Mesodermal cell (in vitro differentiated cells): ENCODE data around the gene RANBP6.
"Not testable (repeated sequence)": the region's sequence is repeated elsewhere in the genome, so short reads cannot be mapped to it uniquely, and the experiment has no call there.

Source experiments
- H3K27ac ChIP-seq: 2 replicates; pipeline ENCODE4 v1.7.0; 2013; ENCODE audit warnings: mild to moderate bottlenecking, low read depth, low read length, moderate library complexity; ENCODE audit not compliant: severe bottlenecking
- H3K36me3 ChIP-seq: 2 replicates; pipeline ENCODE4 v1.7.1; 2013; ENCODE audit warnings: mild to moderate bottlenecking, low read length, moderate library complexity; ENCODE audit not compliant: control insufficient read depth, insufficient read depth
- H3K4me1 ChIP-seq: one replicate; pipeline ENCODE4 v1.7.1; 2013; ENCODE audit warnings: mild to moderate bottlenecking, low read length; ENCODE audit not compliant: insufficient read depth, control insufficient read depth, poor library complexity, severe bottlenecking
- H3K4me3 ChIP-seq: 2 replicates; pipeline ENCODE4 v1.7.0; 2013; ENCODE audit warnings: low read length, control low read depth, mild to moderate bottlenecking; ENCODE audit not compliant: insufficient read depth, poor library complexity, severe bottlenecking; ENCODE audit errors: extremely low read depth
- H3K9me3 ChIP-seq: 2 replicates; pipeline ENCODE4 v1.7.1; 2013; ENCODE audit warnings: mild to moderate bottlenecking, low read length, moderate library complexity; ENCODE audit not compliant: control insufficient read depth
- WGBS, 2 experiments: methylation state at CpG; one replicate each; pipeline ENCODE4 v1.1.5; 2013; ENCODE audit warnings: missing lambda C conversion rate in 2 of 2; ENCODE audit not compliant: insufficient coverage in 2 of 2; 5-methylcytosine and 5-hydroxymethylcytosine counted together

Gene RANBP6

GRCh38 chr9:6045364-6045763 is 29.9 kb upstream of the RANBP6 start:
- Histone ChIP-seq H3K4me1 (no peaks in the 10 kb centered on the region), H3K36me3 (no peaks in the 10 kb centered on the region), H3K27ac (no peak overlapping the region), H3K4me3 (no peak overlapping the region), H3K9me3 (no peaks in the 10 kb centered on the region)
- WGBS, 2 experiments = 89 to 95% methylated on average over 3 to 4 of the region's 4 CpGs

GRCh38 chr9:6040077-6040476 is 24.7 kb upstream of the RANBP6 start:
- 100% methylated on average over 1 of the region's 3 CpGs; no CpG with 5 or more reads in 1 of the 2 experiments for WGBS, 2 experiments
- no peak overlapping the region for H3K4me3 ChIP-seq
- H3K4me1 ChIP-seq = no peaks in the 10 kb centered on the region
- no peak overlapping the region for H3K27ac ChIP-seq
- H3K36me3 ChIP-seq = no peaks in the 10 kb centered on the region
- no peaks in the 10 kb centered on the region for H3K9me3 ChIP-seq

DNA sequence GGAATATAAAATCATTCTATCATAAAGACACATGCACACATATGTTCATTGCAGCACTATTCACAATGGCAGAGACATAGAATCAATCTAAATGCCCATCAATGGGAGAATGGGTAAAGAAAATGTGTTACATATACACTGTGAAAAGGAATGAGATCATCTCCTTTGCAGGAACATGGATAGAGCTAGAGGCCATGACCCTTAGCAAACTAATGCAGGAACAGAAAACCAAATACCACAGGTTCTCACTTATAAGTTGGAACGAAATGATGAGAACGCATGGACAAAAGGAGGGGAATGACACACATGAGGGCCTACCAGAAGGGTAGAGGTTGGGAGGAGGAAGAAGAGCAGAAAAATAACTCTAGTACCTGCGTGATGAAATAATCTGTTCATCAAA is 21.0 kb upstream of the RANBP6 start:
- Histone ChIP-seq H3K4me3 (no peak overlapping the region), H3K4me1 (no peaks in the 10 kb centered on the region), H3K27ac (no peak overlapping the region), H3K36me3 (no peaks in the 10 kb centered on the region), H3K9me3 (no peaks in the 10 kb centered on the region)
- WGBS, 2 experiments = 83% methylated on average over 2 of the region's 3 CpGs; no CpG with 5 or more reads in 1 of the 2 experiments

- H3K27ac ChIP-seq = no peak overlapping the region
- no peaks in the 10 kb centered on the region for H3K9me3 ChIP-seq
- no peaks in the 10 kb centered on the region for H3K36me3 ChIP-seq
- WGBS, 2 experiments = 79 to 89% methylated on average over 3 to 5 of the region's 5 CpGs
- H3K4me3 ChIP-seq = no peak overlapping the region
- no peaks in the 10 kb centered on the region for H3K4me1 ChIP-seq
These were observed 19.5 kb upstream of the RANBP6 start for GRCh38 chr9:6034954-6035353.

DNA sequence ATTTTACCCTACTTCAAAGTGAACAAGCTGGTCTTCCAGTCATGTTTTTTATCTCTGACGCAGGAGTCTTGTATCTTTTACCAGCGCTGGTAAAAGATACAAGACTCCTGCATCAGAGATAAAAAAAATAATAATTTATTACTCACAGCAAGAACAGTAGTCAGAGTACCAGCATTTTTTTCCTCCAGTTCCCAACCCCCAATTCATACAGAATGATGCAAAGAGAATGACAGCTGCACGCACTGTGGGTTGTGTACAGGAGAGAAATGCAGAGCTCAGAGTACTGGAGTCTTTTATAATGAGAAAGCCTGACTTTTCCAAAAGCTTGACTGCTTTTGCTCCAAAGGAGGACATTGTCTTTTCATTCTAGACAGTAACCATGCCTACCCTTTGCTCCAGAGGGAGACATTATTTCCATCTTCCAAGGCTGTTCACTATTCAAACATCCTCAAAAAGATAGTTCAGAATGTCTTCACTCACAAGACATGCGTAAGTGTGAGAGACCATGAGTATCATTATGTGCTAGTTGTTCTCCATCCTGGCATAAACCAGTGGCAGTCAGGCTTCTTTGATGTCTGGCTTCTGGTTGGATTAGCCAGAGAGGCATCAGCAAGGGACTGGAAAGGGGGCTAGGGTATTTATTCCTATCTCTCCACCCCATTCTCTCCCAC is 14.3 kb upstream of the RANBP6 start:
- H3K27ac ChIP-seq = peak overlapping the region; percentile 13
- no peaks in the 10 kb centered on the region for H3K36me3 ChIP-seq
- 100% methylated on average over 1 of the region's 4 CpGs; no CpG with 5 or more reads in 1 of the 2 experiments for WGBS, 2 experiments
- H3K4me3 ChIP-seq = no peak overlapping the region
- H3K9me3 ChIP-seq = no peaks in the 10 kb centered on the region
- H3K4me1 ChIP-seq = no peaks in the 10 kb centered on the region

DNA sequence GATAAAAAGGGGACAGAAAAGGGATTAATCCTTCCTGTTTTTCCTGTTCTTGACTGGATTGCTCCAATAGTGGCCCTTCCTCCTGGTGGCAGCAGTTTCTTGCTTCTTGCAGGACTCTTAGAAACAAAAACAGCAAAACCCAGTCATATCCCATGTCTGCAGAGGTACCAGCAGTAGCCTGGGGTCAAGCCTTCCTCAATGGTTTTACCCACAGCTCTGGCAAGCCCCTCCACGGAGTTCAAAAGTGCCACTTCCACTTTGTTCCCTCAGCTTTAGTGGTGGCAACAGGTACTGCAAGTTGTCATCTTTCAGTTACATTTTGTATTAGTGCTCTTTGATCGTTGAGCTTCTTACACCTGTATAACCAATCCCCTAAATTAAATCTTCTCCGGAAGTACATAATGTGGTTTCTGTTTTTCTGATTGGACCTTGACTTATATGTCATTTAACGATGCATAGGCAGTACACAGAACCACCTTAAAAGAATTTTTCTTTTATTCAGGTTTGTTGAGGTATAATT is 8.7 kb upstream of the RANBP6 start:
- Histone ChIP-seq H3K4me3 (no peak overlapping the region), H3K27ac (no peak overlapping the region), H3K9me3 (no peaks in the 10 kb centered on the region), H3K4me1 (no peaks in the 10 kb centered on the region), H3K36me3 (no peaks in the 10 kb centered on the region)
- 10 to 60% methylated on average over 1 of the region's 4 CpGs for WGBS, 2 experiments

DNA sequence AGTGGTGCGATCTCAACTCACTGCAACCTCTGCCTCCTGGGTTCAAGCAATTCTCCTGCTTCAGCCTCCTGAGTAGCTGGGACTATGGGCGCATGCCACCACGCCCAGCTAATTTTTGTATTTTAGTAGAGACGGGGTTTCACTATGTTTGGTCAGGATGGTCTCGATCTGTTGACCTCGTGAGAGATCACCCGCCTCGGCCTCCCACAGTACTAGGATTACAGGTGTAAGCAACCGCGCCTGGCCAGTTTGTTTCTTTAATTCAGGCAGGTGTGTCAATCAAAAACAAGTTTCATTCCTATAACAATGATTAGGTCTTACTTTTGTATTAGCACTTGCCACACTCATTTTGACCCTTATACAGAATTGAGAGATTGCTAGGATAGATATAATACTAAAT is 1.6 kb upstream of the RANBP6 start:
- H3K27ac ChIP-seq, H3K4me3 ChIP-seq, H3K4me1 ChIP-seq: not testable (repeated sequence)
- Histone ChIP-seq H3K36me3 (peaks cover 24% of the 10 kb centered on the region), H3K9me3 (peaks cover 14% of the 10 kb centered on the region)
- 90 to 91% methylated on average over 6 to 7 of the region's 10 CpGs for WGBS, 2 experiments

GRCh38 chr9:6014670-6015270 is 654 bp downstream of the RANBP6 start:
- H3K4me1 ChIP-seq = peaks cover 4% of the 10 kb centered on the region
- peak overlapping the region; percentile 77 for H3K4me3 ChIP-seq
- H3K27ac ChIP-seq = peak overlapping the region; percentile 96
- 0 to 6% methylated on average over 5 of the region's 9 CpGs for WGBS, 2 experiments
- peaks cover 28% of the 10 kb centered on the region for H3K36me3 ChIP-seq
- H3K9me3 ChIP-seq = peaks cover 14% of the 10 kb centered on the region

GRCh38 chr9:6008169-6008979 is 7.0 kb downstream of the RANBP6 start:
- peak overlapping the region; percentile 82 for H3K4me3 ChIP-seq
- no peaks in the 10 kb centered on the region for H3K4me1 ChIP-seq
- H3K36me3 ChIP-seq = peaks cover 18% of the 10 kb centered on the region
- H3K27ac ChIP-seq = peak overlapping the region; percentile 91
- WGBS, 2 experiments = 0 to 1% methylated on average over 11 to 12 of the region's 40 CpGs
- peaks cover 3% of the 10 kb centered on the region for H3K9me3 ChIP-seq

DNA sequence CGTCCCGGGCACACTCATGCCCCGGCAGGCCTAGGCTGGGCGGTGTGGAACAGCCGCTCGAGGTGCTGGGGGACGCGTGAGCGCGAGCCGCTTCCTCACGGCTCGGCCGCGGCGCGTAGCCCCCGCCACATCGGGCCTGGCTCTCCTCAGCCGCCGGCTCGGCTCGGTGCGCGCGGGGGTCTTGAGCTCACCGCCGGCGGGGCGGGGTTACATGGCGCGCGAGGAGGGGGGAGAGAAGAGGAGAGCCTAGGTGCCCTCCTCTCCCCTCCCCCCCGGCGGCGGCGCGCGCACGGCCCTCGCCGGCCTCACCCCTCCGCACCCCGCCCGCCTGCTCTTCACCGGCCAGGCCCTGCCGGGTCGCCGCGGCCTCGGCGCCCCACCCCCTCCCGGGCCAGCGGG is 7.7 kb downstream of the RANBP6 start:
- Histone ChIP-seq H3K27ac (peak overlapping the region; percentile 91), H3K4me3 (peak overlapping the region; percentile 82), H3K9me3 (no peaks in the 10 kb centered on the region), H3K4me1 (no peaks in the 10 kb centered on the region), H3K36me3 (peaks cover 12% of the 10 kb centered on the region)
- WGBS, 2 experiments = 0% methylated on average over 6 to 13 of the region's 54 CpGs
